Keratinocyte (primary cell): ENCODE data around the gene CHMP2A. TPM values are rescaled to one million over a fixed set of nuclear protein-coding genes. Genes with fewer than 3 reads are reported as not detected.
A peak's percentile ranks its signal among the peaks of the same experiment; 100 is the strongest.

Experiments used
- DNase-seq: peaks from one replicate; pipeline ENCODE4 v3.0.0-alpha.2; 2011; ENCODE audit warnings: low read depth, missing footprints, low spot score
- FAIRE-seq: peaks from 2 replicates; lab custom pipeline; 2011; peaks lifted over from hg19 to GRCh38; lab: Jason Lieb, UNC
- H2AFZ ChIP-seq: 2 replicates; pipeline ENCODE4 v1.6.0; 2012; ENCODE audit warnings: low read length, control low read depth, inconsistent platforms; ENCODE audit not compliant: control insufficient read depth
- H3K27ac ChIP-seq: 2 replicates; pipeline ENCODE4 v1.5.1; 2011; ENCODE audit warnings: low read length; ENCODE audit not compliant: control insufficient read depth, insufficient read depth
- H3K27me3 ChIP-seq: 3 replicates; pipeline ENCODE4 v1.6.0; 2011; ENCODE audit warnings: low read length; ENCODE audit not compliant: control insufficient read depth, insufficient read depth; ENCODE audit errors: extremely low read depth
- H3K36me3 ChIP-seq, 2 experiments: 2 replicates in 1 of 2; 3 replicates in 1 of 2; pipeline ENCODE4 v1.5.1; 2011; ENCODE audit warnings: low read length in 2 of 2, mild to moderate bottlenecking in 1 of 2; ENCODE audit not compliant: control insufficient read depth in 2 of 2, insufficient read depth in 2 of 2; ENCODE audit errors: extremely low read depth in 1 of 2
- H3K4me1 ChIP-seq: 3 replicates; pipeline ENCODE4 v1.5.1; 2011; ENCODE audit warnings: low read length; ENCODE audit not compliant: control insufficient read depth, insufficient read depth; ENCODE audit errors: extremely low read depth
- H3K4me2 ChIP-seq: 3 replicates; pipeline ENCODE4 v1.6.0; 2011; ENCODE audit warnings: low read depth, low read length; ENCODE audit not compliant: control insufficient read depth, insufficient read depth; ENCODE audit errors: extremely low read depth
- H3K4me3 ChIP-seq, 3 experiments: fragments of 200-600 bp in 1 of 3; sonication (generic) in 1 of 3; 2 replicates in 2 of 3; 3 replicates in 1 of 3; pipeline ENCODE4 v1.5.1; 2011 to 2016; ENCODE audit warnings: low read length in 3 of 3, mild to moderate bottlenecking in 3 of 3, control low read depth in 2 of 3, inconsistent platforms in 1 of 3, low read depth in 1 of 3, mixed read lengths in 1 of 3, mixed run types in 1 of 3, moderate library complexity in 1 of 3; ENCODE audit not compliant: control insufficient read depth in 2 of 3, insufficient read depth in 2 of 3; ENCODE audit errors: extremely low read depth in 1 of 3
- H3K79me2 ChIP-seq: 2 replicates; pipeline ENCODE4 v1.6.0; 2012; ENCODE audit warnings: low read length; ENCODE audit not compliant: control insufficient read depth, insufficient read depth
- H3K9ac ChIP-seq: 3 replicates; pipeline ENCODE4 v1.6.0; 2011; ENCODE audit warnings: low read length; ENCODE audit not compliant: control insufficient read depth, insufficient read depth; ENCODE audit errors: extremely low read depth
- H3K9me1 ChIP-seq: 3 replicates; pipeline ENCODE4 v1.6.0; 2011; ENCODE audit warnings: low read length; ENCODE audit not compliant: control insufficient read depth, insufficient read depth; ENCODE audit errors: extremely low read depth
- H3K9me3 ChIP-seq: 2 replicates; pipeline ENCODE4 v1.5.1; 2012; ENCODE audit warnings: low read depth, low read length; ENCODE audit not compliant: control insufficient read depth
- H4K20me1 ChIP-seq: 3 replicates; pipeline ENCODE4 v1.6.0; 2011; ENCODE audit warnings: low read length; ENCODE audit not compliant: control insufficient read depth, insufficient read depth; ENCODE audit errors: extremely low read depth
- CTCF ChIP-seq, 3 experiments: IDR thresholded peaks in 1 of 3; conservative IDR thresholded peaks in 1 of 3; optimal IDR thresholded peaks in 1 of 3; 2 replicates in 2 of 3; 3 replicates in 1 of 3; pipeline versions ENCODE3 to v1.5.1; 2011; ENCODE audit warnings: low read length in 3 of 3, mild to moderate bottlenecking in 3 of 3, moderate library complexity in 2 of 3, control low read depth in 1 of 3, inconsistent platforms in 1 of 3; ENCODE audit not compliant: insufficient read depth in 2 of 3; ENCODE audit errors: extremely low read depth in 1 of 3
- EZH2 ChIP-seq: IDR thresholded peaks from one replicate; pipeline ENCODE4 v1.6.1; 2012; ENCODE audit warnings: inconsistent platforms, mild to moderate bottlenecking, low read length, moderate library complexity
- dilution Hi-C: fragments of 300-500 bp; cut with MboI; formaldehyde crosslinking; loops from one replicate; pipeline ENCODE4 v1.7.0; 2020; ENCODE audit warnings: low sequenced_read_pairs; ENCODE audit not compliant: extremely low pct_ligation_motif_present
- polyA plus RNA-seq, 5 experiments: library from polyadenylated mRNA; depleted of rRNA in 3 of 5; stranded (reverse) in 3 of 5; stranded (forward) in 1 of 5; unstranded in 1 of 5; fragments of >200 nt; gene quantifications; 1 replicate in 1 of 5; 2 replicates in 3 of 5; 3 replicates in 1 of 5; pipeline versions ENCODE4 v1.2.1 to v1.2.3, GENCODE V29; 2011 to 2012; ENCODE audit warnings: missing spikeins in 2 of 5, low read depth in 1 of 5, low replicate concordance in 1 of 5

The CHMP2A gene
- polyA plus RNA-seq, 1 donor (not counting 4 experiments of a cell fraction or from before 2014, with no cell fraction given), result 115 TPM

DNA sequence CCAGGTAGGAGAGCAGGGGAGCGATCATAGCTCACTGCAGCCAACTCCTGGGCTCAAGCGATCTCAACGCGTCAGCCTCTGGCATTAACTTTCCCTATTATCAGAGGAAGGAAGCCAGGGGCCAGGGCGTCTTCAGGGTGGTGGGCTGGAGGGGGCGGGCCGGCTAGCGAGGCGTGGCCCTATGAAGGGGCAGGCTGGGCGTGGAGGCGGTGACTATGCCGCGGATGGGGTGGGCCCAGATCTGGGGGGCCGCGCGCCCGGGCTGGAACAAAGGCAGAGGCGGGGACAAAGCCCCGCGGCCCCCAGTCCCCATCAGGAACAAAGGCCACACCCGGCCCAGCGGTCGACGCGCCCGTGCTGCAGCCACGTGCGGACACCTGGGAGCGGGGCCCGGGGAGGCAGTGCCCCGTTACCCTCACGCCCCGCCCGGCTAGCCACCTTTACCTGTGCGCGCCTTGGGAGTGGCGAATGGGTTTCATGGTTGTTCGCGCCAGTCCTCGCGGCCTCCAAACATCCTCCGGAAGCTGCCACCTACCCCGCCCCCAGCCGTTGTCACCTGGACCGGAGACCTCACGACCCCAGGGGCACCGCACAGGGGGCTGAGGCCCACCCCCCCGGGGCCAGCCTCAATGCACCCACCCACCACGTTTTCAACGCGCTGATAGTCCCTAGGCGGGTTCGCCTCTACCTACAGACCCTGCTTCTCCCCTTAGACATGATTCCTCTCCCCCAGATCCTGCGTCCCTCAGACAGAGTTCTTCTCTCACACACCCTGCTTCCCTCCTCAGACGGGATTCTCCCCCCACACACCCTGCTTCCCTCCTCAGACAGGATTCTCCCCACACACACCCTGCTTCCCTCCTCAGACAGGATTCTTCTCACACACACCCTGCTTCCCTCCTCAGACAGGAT lies 16.4 kb downstream of the CHMP2A start:
- Histone ChIP-seq H3K9ac (peak overlapping the region; percentile 52), H3K4me1 (peaks cover 8% of the 10 kb centered on the region), H3K4me3 (peak overlapping the region; percentile 3 to 35 (median 22)), H3K79me2 (no peaks in the 10 kb centered on the region), H3K36me3 (no peaks in the 10 kb centered on the region), H3K4me2 (peak overlapping the region; percentile 69), H2AFZ (peak overlapping the region; percentile 52), H3K9me1 (no peaks in the 10 kb centered on the region), H4K20me1 (no peaks in the 10 kb centered on the region), H3K9me3 (no peaks in the 10 kb centered on the region), H3K27ac (no peak overlapping the region), H3K27me3 (peaks cover 11% of the 10 kb centered on the region)
- DNase-seq, result no peak
- no peak for FAIRE-seq
- TF ChIP-seq EZH2, result no peak
- no peak for TF ChIP-seq CTCF (optimal IDR thresholded peaks at IDR 0.05 in 1 of 3, IDR thresholded peaks at IDR 0.05 in 1 of 3, conservative IDR thresholded peaks at IDR 0.05 in 1 of 3; ENCODE audit: extremely low read depth in 1 of 3, insufficient read depth in 2 of 3, low read length in 3 of 3)
- dilution Hi-C loops, result no loop called here

GRCh38 chr19:58536852-58537798 lies 17.8 kb downstream of the CHMP2A start:
- DNase-seq (no peak), FAIRE-seq (no peak)
- H3K4me3 ChIP-seq, result no peak overlapping the region
- H3K4me2 ChIP-seq, result no peak overlapping the region
- H3K27me3 ChIP-seq, result peaks cover 11% of the 10 kb centered on the region
- no peaks in the 10 kb centered on the region for H3K36me3 ChIP-seq
- H3K79me2 ChIP-seq, result no peaks in the 10 kb centered on the region
- no peak for TF ChIP-seq CTCF (optimal IDR thresholded peaks at IDR 0.05 in 1 of 3, IDR thresholded peaks at IDR 0.05 in 1 of 3, conservative IDR thresholded peaks at IDR 0.05 in 1 of 3; ENCODE audit: extremely low read depth in 1 of 3, insufficient read depth in 2 of 3, low read length in 3 of 3)
- no peak for TF ChIP-seq EZH2
- no peaks in the 10 kb centered on the region for H4K20me1 ChIP-seq
- no peak overlapping the region for H2AFZ ChIP-seq
- H3K9ac ChIP-seq, result no peak overlapping the region
- H3K9me1 ChIP-seq, result no peaks in the 10 kb centered on the region
- H3K27ac ChIP-seq, result no peak overlapping the region
- no peaks in the 10 kb centered on the region for H3K9me3 ChIP-seq
- dilution Hi-C loops, result no loop called here
- peaks cover 6% of the 10 kb centered on the region for H3K4me1 ChIP-seq
